Subcutaneous abdominal adipose tissue (tissue), 5 donors: ENCODE results near the gene SPATA46.
A peak's percentile ranks its signal among the peaks of the same experiment; 100 is the strongest.

Source experiments
- H3K27ac ChIP-seq: one replicate; pipeline ENCODE4 v1.7.0; 2013; ENCODE audit warnings: low read depth, mild to moderate bottlenecking, inconsistent platforms, low read length, moderate library complexity
- H3K27me3 ChIP-seq, 5 donors: one replicate each; pipeline ENCODE4 v1.7.0; 2013; ENCODE audit warnings: low read length in 5 of 5, inconsistent platforms in 1 of 5; ENCODE audit not compliant: control insufficient read depth in 5 of 5, insufficient read depth in 4 of 5
- H3K36me3 ChIP-seq, 5 donors: one replicate each; pipeline ENCODE4 v1.7.0; 2013; ENCODE audit warnings: low read length in 5 of 5; ENCODE audit not compliant: control insufficient read depth in 5 of 5, insufficient read depth in 5 of 5
- H3K4me1 ChIP-seq, 5 donors: one replicate each; pipeline ENCODE4 v1.7.0; 2013; ENCODE audit warnings: low read length in 5 of 5, mild to moderate bottlenecking in 3 of 5, moderate library complexity in 1 of 5; ENCODE audit not compliant: control insufficient read depth in 5 of 5, insufficient read depth in 5 of 5
- H3K4me3 ChIP-seq, 5 donors: one replicate each; pipeline ENCODE4 v1.7.0; 2013; ENCODE audit warnings: low read length in 5 of 5, low read depth in 1 of 5
- H3K9ac ChIP-seq, 5 donors: one replicate each; pipeline ENCODE4 v1.7.0; 2013; ENCODE audit warnings: low read length in 5 of 5, mild to moderate bottlenecking in 4 of 5, moderate library complexity in 3 of 5
- H3K9me3 ChIP-seq, 5 donors: one replicate each; pipeline ENCODE4 v1.7.0; 2013; ENCODE audit warnings: low read length in 5 of 5; ENCODE audit not compliant: control insufficient read depth in 5 of 5
- donor health status: healthy.
- donor health status: healthy.
- donor health status: healthy.
- donor health status: healthy.
- donor health status: healthy.

The SPATA46 gene

GRCh38 chr1:162327144-162327787, 49.4 kb downstream of the SPATA46 start:
- Histone ChIP-seq H3K4me1 (peaks cover 0 to 6% (median 5%) of the 10 kb centered on the region in 5 donors), H3K9ac (no peak overlapping the region), H3K4me3 (no peak overlapping the region), H3K9me3 (no peaks in the 10 kb centered on the region), H3K27ac (peak overlapping the region; percentile 31), H3K27me3 (no peaks in the 10 kb centered on the region), H3K36me3 (no peaks in the 10 kb centered on the region)

- Histone ChIP-seq H3K9me3 (no peaks in the 10 kb centered on the region), H3K27ac (peak overlapping the region; percentile 31), H3K27me3 (no peaks in the 10 kb centered on the region), H3K9ac (peak overlapping the region in 1 of 5 donors; percentile 41), H3K36me3 (no peaks in the 10 kb centered on the region), H3K4me3 (no peak overlapping the region), H3K4me1 (peaks cover 0 to 6% (median 5%) of the 10 kb centered on the region in 5 donors)
Measured at GRCh38 chr1:162326559-162326958, 50.1 kb downstream of the SPATA46 start.

GRCh38 chr1:162324396-162324795, 52.3 kb downstream of the SPATA46 start:
- no peak overlapping the region for H3K9ac ChIP-seq
- H3K9me3 ChIP-seq = no peaks in the 10 kb centered on the region
- H3K27ac ChIP-seq = no peak overlapping the region
- no peak overlapping the region for H3K4me3 ChIP-seq
- no peaks in the 10 kb centered on the region for H3K4me1 ChIP-seq
- H3K27me3 ChIP-seq = no peaks in the 10 kb centered on the region
- H3K36me3 ChIP-seq = no peaks in the 10 kb centered on the region
